ENCODE data around the gene DCAF12.
A peak's percentile ranks its signal among the peaks of the same experiment; 100 is the strongest.

DCAF12 gene

GRCh38 chr9:34072868-34073590 lies 53.5 kb downstream of the DCAF12 start (continued):
- TF ChIP-seq GLI2 (tag by site-specific recombination; IDR thresholded peaks at IDR 0.05; ENCODE audit: borderline replicate concordance, low read depth) (no peak), ZBTB10 (tag by site-specific recombination; IDR thresholded peaks at IDR 0.05) (no peak), REPIN1 (tag by site-specific recombination; IDR thresholded peaks at IDR 0.05; ENCODE audit: low read depth) (no peak), ZNF350 (tag by site-specific recombination; IDR thresholded peaks at IDR 0.05) (no peak), YY2 (tag by site-specific recombination; IDR thresholded peaks at IDR 0.05) (no peak), GLIS2 (tag by site-specific recombination; IDR thresholded peaks at IDR 0.05) (no peak), SCRT2 (tag by site-specific recombination; IDR thresholded peaks at IDR 0.05) (no peak), ZNF585B (tag by site-specific recombination; IDR thresholded peaks at IDR 0.05) (no peak), FEZF1 (tag by site-specific recombination; IDR thresholded peaks at IDR 0.05) (no peak), ZBTB44 (tag by site-specific recombination; IDR thresholded peaks at IDR 0.05) (no peak), ZNF561 (tag by site-specific recombination; IDR thresholded peaks at IDR 0.05; ENCODE audit: borderline replicate concordance) (no peak), ZSCAN30 (tag by site-specific recombination; IDR thresholded peaks at IDR 0.05) (0 out of 2 replicates have a peak, but pooled peaks have one; percentile 20), ZNF274 (IDR thresholded peaks at IDR 0.05; ENCODE audit: low read length) (no peak), ZNF274 (tag by site-specific recombination; IDR thresholded peaks at IDR 0.05; ENCODE audit: borderline replicate concordance) (no peak), ZNF324 (tag by site-specific recombination; IDR thresholded peaks at IDR 0.05) (no peak), SETDB1 (IDR thresholded peaks at IDR 0.05; ENCODE audit: insufficient read length, low read length) (no peak), ZNF433 (tag by site-specific recombination; IDR thresholded peaks at IDR 0.05; ENCODE audit: low read depth) (no peak), ZBTB26 (tag by site-specific recombination; optimal IDR thresholded peaks at IDR 0.05) (no peak), ZNF184 (tag by site-specific recombination; IDR thresholded peaks at IDR 0.05) (no peak), ZNF645 (tag by site-specific recombination; IDR thresholded peaks at IDR 0.05) (no peak), ZNF707 (tag by site-specific recombination; IDR thresholded peaks at IDR 0.05) (no peak), ZNF449 (tag by site-specific recombination; IDR thresholded peaks at IDR 0.05) (no peak), REST (tag by site-specific recombination; IDR thresholded peaks at IDR 0.05) (no peak), ZNF776 (tag by site-specific recombination; IDR thresholded peaks at IDR 0.05; ENCODE audit: borderline replicate concordance) (no peak), AEBP2 (tag by site-specific recombination; IDR thresholded peaks at IDR 0.05; ENCODE audit: borderline replicate concordance) (no peak), ZNF426 (tag by site-specific recombination; IDR thresholded peaks at IDR 0.05) (no peak)
